H1 (cell line): ENCODE results near the gene PCP4L1.

ENCODE experiments used
- CHD2 ChIP-seq: IDR thresholded peaks from 2 replicates; pipeline ENCODE4 v1.6.1; 2012; ENCODE audit warnings: low read length, improper control_type of control experiment
- E2F6 ChIP-seq: IDR thresholded peaks from 2 replicates; pipeline ENCODE4 v1.6.1; 2012; ENCODE audit warnings: inconsistent platforms
- GTF2F1 ChIP-seq: IDR thresholded peaks from 2 replicates; pipeline ENCODE4 v1.6.1; 2012; ENCODE audit warnings: low read depth, low read length, improper control_type of control experiment, borderline replicate concordance
- KDM1A ChIP-seq: fragments of 200-600, 300-600 bp; sonication (generic); IDR thresholded peaks from 2 replicates; pipeline ENCODE4 v1.7.1; 2016; ENCODE audit warnings: mild to moderate bottlenecking, low read length, borderline replicate concordance
- POLR2A ChIP-seq, 2 experiments: IDR thresholded peaks; 1 replicate in 1 of 2; 2 replicates in 1 of 2; pipeline ENCODE4 v1.6.1; 2011; ENCODE audit warnings: low read depth in 2 of 2, low read length in 2 of 2, mild to moderate bottlenecking in 2 of 2; ENCODE audit errors: control extremely low read depth in 1 of 2
- POLR2AphosphoS5 ChIP-seq: IDR thresholded peaks from 2 replicates; pipeline ENCODE4 v1.6.1; 2011; ENCODE audit warnings: low read depth, low read length
- TEAD4 ChIP-seq: IDR thresholded peaks from 2 replicates; pipeline ENCODE4 v1.6.1; 2012; ENCODE audit warnings: low read depth, low read length, inconsistent platforms, mixed read lengths
- TF ChIP-seq, protein P1 (sequence below): IDR thresholded peaks from 2 replicates; pipeline ENCODE4 v1.6.1; 2012; ENCODE audit warnings: inconsistent platforms

- TF ChIP-seq, protein P1, sequence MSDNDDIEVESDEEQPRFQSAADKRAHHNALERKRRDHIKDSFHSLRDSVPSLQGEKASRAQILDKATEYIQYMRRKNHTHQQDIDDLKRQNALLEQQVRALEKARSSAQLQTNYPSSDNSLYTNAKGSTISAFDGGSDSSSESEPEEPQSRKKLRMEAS, result no peak
- no peak for TF ChIP-seq POLR2AphosphoS5
- no peak for TF ChIP-seq KDM1A
- TF ChIP-seq GTF2F1, result no peak
- no peak for TF ChIP-seq E2F6
- no peak for TF ChIP-seq CHD2
- no peak for TF ChIP-seq POLR2A (IDR thresholded peaks at IDR 0.05; ENCODE audit: control extremely low read depth in 1 of 2, low read depth in 2 of 2, low read length in 2 of 2)
- TF ChIP-seq TEAD4, result no peak
These were observed 36.1 kb upstream of the PCP4L1 start for GRCh38 chr1:161222175-161223019.
